PFSK-1 (cell line): ENCODE measurements around the gene VPS37C.

Source experiments
- FOXP2 ChIP-seq: optimal IDR thresholded peaks from 2 replicates; pipeline ENCODE3; 2011; ENCODE audit warnings: borderline replicate concordance, control low read depth, inconsistent platforms; ENCODE audit not compliant: insufficient read depth; ENCODE audit errors: extremely low read length, extremely low read depth
- POLR2AphosphoS5 ChIP-seq: IDR thresholded peaks from 2 replicates; pipeline ENCODE4 v1.6.1; 2012; ENCODE audit warnings: low read depth, mild to moderate bottlenecking, control low read depth, low read length, moderate library complexity
- REST ChIP-seq, 2 experiments: IDR thresholded peaks; 2 replicates each; pipeline versions ENCODE4 v1.6.1 to v1.8.0; 2011 to 2012; ENCODE audit warnings: low read depth in 2 of 2, low read length in 2 of 2, control low read depth in 1 of 2, inconsistent platforms in 1 of 2, mild to moderate bottlenecking in 1 of 2, moderate library complexity in 1 of 2; ENCODE audit not compliant: insufficient read depth in 1 of 2
- SIN3A ChIP-seq: IDR thresholded peaks from 2 replicates; pipeline ENCODE4 v1.6.1; 2012; ENCODE audit warnings: mild to moderate bottlenecking, low read length, moderate library complexity, borderline replicate concordance; ENCODE audit not compliant: insufficient read depth
- TAF1 ChIP-seq: IDR thresholded peaks from 2 replicates; pipeline ENCODE4 v1.6.1; 2012; ENCODE audit warnings: low read length, control low read depth, borderline replicate concordance; ENCODE audit not compliant: insufficient read depth

VPS37C gene

DNA sequence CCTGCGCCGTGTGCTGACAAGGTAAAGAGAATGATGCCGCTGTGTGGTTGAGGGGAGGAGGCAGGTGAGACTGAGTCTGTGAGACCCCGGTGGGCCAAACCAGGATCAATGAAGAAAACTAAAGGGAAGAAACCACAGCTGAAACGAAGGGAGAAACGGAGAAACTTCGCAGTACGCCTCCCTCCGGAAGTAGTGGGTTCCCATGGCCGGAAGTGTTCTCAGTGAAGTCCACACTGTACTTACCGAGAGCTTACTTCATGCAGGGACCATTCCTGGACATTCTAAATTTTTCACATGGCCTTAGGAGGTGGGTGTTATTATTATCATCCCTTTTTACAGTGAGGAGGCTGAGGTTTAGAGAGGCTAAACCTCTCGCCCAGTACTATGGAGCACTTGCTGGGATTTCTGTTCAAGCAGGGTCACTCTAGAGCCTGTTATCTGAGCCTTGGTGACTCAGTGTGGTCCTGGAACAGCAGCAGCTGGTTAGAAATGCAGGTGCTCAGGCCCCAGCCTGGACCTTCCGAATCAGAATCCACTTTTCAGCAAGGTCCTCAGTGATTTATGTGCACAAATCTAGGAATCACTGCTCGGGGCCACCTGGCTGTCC, 41.0 kb downstream of the VPS37C start:
- TF ChIP-seq POLR2AphosphoS5 (no peak), FOXP2 (no peak), TAF1 (no peak), REST (IDR thresholded peaks at IDR 0.05; ENCODE audit: insufficient read depth in 1 of 2, low read depth in 2 of 2, low read length in 2 of 2) (no peak), SIN3A (no peak)

GRCh38 chr11:61119571-61119970, 41.7 kb downstream of the VPS37C start:
- no peak for TF ChIP-seq REST (IDR thresholded peaks at IDR 0.05; ENCODE audit: insufficient read depth in 1 of 2, low read depth in 2 of 2, low read length in 2 of 2)
- no peak for TF ChIP-seq FOXP2
- TF ChIP-seq TAF1: no peak
- TF ChIP-seq SIN3A: no peak
- no peak for TF ChIP-seq POLR2AphosphoS5

- TF ChIP-seq POLR2AphosphoS5: no peak
- no peak for TF ChIP-seq SIN3A
- TF ChIP-seq FOXP2: no peak
- no peak for TF ChIP-seq TAF1
- TF ChIP-seq REST (IDR thresholded peaks at IDR 0.05; ENCODE audit: insufficient read depth in 1 of 2, low read depth in 2 of 2, low read length in 2 of 2): no peak
These were observed 42.2 kb downstream of the VPS37C start for GRCh38 chr11:61119055-61119454.

DNA sequence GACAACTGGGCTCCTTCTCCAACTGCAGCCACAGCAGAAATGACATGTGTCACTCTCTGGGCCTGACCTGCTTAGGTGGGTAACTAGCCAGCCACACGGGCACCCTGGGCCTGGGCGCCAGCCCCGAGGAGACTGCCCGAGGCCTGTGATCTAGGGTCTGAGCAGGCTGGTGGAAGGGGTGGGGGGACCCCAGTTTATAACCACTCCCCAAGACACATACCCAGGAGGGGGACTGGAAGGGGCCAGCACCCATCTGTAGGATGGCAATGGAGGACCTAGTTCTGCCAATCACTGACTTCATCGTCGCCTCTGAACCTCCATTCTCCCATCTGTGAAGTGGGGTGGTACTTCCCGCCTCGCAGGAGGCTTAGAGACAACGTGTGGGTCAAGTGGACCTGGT, 42.8 kb downstream of the VPS37C start:
- TF ChIP-seq FOXP2 (no peak), TAF1 (no peak), REST (IDR thresholded peaks at IDR 0.05; ENCODE audit: insufficient read depth in 1 of 2, low read depth in 2 of 2, low read length in 2 of 2) (no peak), POLR2AphosphoS5 (no peak), SIN3A (no peak)

GRCh38 chr11:61118004-61118403, 43.2 kb downstream of the VPS37C start:
- no peak for TF ChIP-seq POLR2AphosphoS5
- no peak for TF ChIP-seq REST (IDR thresholded peaks at IDR 0.05; ENCODE audit: insufficient read depth in 1 of 2, low read depth in 2 of 2, low read length in 2 of 2)
- TF ChIP-seq FOXP2: no peak
- no peak for TF ChIP-seq TAF1
- no peak for TF ChIP-seq SIN3A
